HG02763 (cell line): ENCODE results near the gene CTXN2.

Experiments used
- ATAC-seq: cut with Tn5 transposase; IDR thresholded peaks from one replicate; pipeline ENCODE4 v1.9.1; 2021; ENCODE audit warnings: mild to moderate bottlenecking, moderate library complexity; ENCODE audit not compliant: unreplicated experiment

Gene CTXN2

DNA sequence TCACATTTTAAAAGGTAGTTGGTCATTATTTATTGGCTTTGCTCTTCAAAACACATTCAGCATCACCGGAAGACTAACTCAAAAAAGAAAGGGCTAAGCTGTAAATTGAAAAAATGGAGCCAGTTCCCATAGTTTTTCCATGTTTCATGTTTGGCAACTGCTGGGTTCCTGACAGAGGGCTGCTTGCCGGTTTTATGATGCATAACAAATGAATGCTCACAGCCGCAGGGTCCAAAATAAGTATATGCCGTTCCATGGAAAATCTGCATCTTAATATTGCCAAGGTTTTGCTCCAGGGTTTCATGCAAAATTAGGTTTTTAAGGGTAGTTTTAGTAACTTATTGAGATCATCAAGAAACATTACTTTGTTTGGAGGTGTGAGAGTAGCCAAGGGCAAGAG is 30.4 kb downstream of the CTXN2 start:
- no peak for ATAC-seq

DNA sequence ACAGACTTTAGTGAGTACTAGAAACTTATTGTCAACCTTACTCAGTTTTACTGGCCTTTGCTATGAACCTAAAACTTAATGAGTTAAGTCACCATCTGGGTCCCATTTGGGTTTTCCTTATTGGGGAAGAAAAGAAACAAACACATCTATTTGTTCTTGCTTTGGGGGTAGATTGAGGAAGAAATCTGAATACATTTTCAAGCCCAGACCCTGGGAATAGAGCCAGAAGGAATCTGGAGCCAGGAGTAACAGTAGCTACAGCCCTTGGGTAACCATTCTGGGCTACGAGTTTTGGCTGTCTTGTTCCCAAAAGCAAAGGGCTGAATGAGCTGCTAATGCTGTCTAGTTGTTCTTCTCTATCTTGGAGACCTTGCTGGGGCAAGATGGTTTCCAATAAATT is 31.2 kb downstream of the CTXN2 start:
- ATAC-seq = no peak

- no peak for ATAC-seq
These were observed 34.3 kb downstream of the CTXN2 start for GRCh38 chr15:48225771-48226170.

DNA sequence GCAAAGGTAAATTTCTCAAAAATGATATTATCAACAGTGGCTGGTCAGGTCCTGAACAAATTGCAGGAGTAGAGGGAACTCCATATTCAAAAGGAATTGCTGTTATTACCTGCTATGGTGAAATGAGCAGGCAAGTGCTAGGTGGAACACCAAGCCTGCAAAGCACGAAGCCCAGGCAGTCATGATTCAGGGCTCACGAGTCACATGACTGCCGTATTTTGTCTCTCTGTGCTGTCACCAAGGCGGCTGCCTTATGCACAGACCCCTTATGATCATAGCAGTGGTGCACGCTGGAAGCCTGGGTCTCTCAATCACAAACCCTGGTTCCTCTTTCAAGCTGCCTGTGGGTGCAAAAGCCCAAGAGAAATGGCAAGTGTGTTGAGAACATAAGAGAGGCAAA is 39.0 kb downstream of the CTXN2 start:
- ATAC-seq = no peak

GRCh38 chr15:48233246-48233645 is 41.8 kb downstream of the CTXN2 start:
- ATAC-seq = no peak

DNA sequence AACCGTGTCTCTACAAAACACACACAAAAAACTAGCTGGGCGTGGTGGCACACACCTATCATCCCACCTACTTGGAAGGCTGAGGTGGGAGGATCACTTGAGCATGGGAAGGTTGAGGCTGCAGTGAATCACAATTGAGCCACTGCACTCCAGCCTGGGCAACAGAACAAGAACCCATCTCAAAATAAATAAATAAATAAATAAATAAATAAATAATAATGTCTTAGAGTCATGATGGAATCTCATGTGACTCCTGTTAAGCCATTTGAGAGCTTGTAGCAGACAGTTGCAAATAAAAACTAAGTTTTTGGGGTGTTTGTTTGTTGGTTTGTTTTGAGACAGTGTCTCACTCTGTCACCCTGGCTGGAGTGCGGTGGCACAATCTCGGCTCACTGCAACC is 47.9 kb downstream of the CTXN2 start:
- ATAC-seq = no peak

DNA sequence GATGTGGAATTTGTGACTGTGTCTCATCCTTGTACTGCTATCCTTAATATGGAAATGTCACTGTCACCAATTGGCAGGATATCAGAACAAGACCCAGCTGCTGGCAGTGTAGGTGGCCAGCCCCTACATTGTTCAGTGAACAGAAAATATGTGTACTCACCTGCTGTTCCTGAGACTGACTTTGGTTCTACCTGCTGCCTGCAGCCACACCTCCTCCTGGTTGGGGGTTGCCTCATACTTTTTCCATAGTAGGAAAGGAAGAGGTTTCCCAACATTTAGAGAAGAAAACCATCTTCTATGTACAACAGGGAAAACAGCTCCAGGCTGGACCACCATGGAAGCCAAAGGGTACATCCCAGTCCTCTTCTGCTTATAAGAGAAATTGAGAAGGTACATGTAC is 50.5 kb downstream of the CTXN2 start:
- no peak for ATAC-seq

- ATAC-seq = no peak
These were observed 51.1 kb downstream of the CTXN2 start for GRCh38 chr15:48242535-48242934.

DNA sequence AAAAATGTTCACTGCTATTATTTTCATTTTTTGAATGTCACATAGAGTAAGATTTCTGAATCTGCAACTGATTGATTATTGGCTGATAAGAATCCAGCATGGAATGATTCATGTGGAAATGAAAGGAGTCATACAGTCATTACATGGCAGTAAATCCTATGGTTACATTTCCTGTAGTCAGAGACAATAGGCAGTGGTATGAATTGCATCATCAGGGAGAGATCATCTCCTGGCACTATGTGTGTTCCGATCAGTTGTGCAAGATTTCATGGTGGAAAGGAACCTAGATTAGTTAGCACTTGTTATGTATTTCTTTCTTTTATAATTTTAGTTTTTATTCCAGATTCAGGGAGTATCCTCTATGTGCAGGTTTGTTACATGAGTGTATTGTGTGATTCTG is 53.5 kb downstream of the CTXN2 start:
- ATAC-seq = no peak

- no peak for ATAC-seq
These were observed 56.9 kb downstream of the CTXN2 start for GRCh38 chr15:48248414-48248813.

GRCh38 chr15:48250640-48251076 is 59.2 kb downstream of the CTXN2 start:
- ATAC-seq = no peak

GRCh38 chr15:48253172-48253571 is 61.7 kb downstream of the CTXN2 start:
- ATAC-seq = no peak
